HG03280 (cell line): Measurements from ENCODE around the gene LRRC28.
A peak's percentile ranks its signal among the peaks of the same experiment; 100 is the strongest.

Experiments used
- ATAC-seq: cut with Tn5 transposase; IDR thresholded peaks from one replicate; pipeline ENCODE4 v1.9.1; 2021; ENCODE audit warnings: mild to moderate bottlenecking, moderate library complexity; ENCODE audit not compliant: unreplicated experiment

Gene LRRC28

DNA sequence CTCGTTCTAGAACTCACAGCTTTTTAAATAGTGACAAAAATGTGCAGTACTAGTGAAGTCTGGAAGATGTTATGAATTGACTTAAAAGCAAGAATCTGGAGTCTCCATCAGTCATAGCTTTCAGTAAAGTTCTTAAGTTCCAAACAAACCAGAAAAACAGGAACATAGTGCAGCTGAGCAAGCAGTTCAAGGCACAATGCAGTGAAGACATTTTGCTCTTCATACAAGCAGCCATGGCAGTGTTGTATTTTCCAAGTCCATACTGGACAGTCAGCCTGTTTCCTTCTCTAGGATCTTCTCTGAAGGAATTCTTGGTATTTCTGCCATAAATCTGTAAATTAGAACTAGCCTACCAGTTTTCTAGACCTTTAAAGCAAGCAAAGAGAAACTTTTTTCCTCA lies 90.5 kb downstream of the LRRC28 start:
- ATAC-seq: no peak

DNA sequence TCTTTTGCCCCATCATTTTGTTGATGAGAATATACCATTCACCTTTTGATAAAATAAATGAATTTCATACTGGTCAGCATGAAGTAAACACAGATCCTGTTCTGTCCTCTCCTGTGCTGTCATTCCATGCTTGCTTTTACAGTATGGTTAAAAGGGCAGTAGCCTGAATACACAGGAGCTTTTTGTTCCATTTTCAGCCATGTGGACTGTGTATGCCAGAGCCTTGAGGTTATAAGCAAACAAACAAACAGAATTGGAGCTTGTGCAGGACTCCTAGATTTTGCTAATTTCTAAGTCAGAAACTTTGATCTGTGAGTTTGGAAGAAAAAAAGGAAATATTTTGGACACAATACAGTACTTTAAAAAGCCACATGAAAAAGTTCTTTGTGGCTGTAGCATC lies 91.9 kb downstream of the LRRC28 start:
- ATAC-seq: no peak

DNA sequence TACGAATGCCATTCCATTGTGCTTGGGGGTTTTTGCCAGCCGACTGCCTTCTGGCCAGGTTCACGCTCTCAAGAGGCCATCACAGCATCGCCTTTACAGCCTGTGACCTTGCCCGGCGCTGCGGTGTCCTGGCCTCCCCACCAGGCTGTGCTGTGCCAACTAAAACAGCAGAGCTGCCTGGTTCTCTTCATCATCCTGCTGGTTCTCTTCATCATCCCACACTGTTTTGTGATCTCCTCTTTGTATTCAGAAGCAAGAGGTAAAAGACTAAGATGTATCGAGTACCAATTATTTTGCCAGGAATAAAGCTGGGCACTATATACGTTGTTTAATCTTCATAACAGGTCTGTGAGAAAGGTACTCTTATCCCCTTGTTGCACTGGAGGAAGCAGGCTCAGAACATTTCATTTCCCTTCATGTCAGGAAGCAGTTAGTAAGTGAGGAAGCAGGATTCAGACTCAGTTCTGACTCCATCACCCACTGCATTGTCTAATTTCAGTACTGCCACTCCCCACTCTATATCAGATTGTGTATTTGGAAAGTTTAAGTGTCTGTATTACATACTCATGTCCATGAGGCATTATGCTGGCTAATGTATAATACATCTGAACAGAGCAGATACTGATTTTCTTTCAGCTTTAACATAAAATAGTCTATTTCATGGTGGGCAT lies 92.7 kb downstream of the LRRC28 start:
- no peak for ATAC-seq

DNA sequence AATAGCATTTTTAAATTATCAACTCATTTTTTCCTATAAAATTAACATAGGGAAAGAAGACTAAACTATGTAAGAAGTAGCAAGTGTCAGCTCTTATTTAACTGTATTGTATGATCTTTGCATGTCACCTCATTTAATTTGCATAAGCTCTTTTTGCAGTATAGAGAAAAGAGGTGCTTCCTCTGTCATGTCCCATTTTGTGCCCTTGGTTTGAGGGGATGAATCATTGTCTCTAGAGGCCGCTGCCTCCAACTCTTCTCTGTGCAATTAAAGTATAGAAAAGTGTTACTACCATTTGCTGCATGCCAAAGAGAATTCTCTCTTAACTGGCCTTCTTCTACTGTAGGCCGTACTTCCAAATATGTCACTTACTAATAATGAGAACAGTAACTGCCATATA lies 93.4 kb downstream of the LRRC28 start:
- ATAC-seq: no peak

DNA sequence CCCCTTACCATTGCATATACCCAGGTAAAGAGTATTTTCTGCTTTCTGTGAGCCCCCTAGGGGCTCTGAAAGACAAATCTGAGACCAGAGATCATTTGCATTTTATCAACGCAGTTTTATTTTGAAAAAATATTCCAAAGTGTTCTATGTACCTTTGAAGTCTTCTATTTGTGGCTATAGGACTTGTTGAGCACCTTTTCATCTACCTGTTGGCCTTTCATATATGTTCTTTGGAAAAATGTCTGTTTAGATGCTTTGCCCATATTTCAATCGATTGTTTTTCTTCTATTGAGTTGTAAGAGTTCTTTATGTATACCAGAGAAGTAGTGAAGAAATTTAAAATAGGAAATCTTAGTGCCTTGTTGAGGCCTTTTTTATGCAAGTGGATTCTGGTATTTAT lies 94.0 kb downstream of the LRRC28 start:
- no peak for ATAC-seq

DNA sequence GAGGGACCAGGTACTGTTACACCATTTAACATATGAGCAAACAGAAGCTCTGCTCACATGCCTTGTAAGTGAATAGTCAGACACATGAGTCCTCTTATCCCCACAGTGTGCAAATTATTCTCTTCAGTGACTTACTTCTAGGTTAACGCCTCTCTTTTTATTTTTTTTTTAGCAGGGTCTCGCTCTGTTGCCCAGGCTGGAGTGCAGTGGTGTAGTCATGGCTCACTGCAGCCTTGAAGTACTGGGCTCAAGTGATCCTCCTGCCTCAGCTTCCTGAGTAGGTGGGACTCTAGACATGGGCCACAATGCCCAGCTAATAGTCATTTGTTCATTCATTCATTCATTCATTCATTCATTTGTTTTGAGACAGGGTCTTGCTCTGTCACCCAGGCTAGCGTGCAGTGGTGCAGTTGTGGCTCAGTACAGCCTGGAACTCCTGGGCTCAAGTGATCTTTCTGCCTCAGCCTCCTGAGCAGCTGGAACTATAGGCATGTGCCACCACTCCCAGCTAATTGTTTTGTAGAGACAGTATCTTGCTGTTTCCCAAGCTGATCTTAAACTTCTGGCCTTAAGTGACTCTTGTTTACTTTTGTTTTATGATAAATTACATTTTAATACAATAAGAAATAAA lies 94.7 kb downstream of the LRRC28 start:
- no peak for ATAC-seq

DNA sequence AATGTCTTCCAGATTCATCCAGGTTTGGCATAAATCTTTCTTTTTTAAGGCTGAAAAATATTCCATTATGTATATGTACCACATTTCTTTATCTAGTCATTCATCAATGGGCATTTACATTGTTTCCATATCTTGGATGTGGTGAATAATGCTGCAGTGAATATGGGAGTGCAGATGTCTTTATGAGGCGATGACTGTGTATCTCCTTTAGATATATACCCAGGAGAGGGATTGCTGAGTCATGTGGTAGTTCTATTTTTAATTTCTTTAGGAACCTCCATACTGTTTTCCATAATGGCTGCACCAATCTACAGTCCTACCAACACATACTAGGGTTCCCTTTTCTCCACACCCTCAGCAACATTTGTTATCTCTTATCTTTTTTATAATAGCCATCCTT lies 96.3 kb downstream of the LRRC28 start:
- ATAC-seq: no peak

DNA sequence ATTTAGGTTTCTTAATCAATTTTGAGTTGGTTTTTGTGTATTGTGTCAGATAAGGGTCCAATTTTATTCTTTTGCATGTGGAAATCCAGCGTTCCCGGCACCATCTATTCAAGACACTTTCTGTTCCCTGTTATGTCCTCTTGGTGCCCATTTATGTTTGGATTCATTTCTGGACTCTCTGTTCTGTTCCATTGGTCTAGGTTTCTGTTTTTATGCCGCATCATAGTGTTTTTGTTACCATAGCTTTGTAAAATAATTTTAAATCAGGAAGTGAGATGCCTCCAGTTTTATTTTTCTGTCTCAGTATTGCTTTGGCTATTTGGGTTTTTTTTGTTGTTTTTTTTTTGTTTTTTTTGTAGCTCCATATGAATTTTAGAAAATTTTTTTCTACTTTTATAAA lies 97.1 kb downstream of the LRRC28 start:
- no peak for ATAC-seq

DNA sequence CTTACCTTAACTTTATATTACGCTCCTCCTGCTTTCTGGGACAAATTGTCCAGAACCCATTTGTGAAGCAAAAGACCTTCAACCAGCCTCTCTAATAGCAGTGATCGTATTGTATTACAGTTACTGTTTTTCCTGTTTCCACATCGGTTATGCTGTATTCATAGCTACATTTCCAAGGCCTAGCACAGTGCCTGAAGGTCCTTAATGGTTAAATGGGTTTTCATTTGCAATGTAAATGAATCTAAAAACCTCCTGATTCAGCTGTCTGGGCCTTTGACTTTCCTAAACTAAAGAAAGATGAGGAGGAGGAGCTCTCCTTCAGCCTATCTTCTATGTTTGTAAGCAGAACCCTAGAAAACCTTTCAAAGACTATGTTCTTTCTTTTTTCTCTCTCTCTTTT lies 99.1 kb downstream of the LRRC28 start:
- no peak for ATAC-seq

DNA sequence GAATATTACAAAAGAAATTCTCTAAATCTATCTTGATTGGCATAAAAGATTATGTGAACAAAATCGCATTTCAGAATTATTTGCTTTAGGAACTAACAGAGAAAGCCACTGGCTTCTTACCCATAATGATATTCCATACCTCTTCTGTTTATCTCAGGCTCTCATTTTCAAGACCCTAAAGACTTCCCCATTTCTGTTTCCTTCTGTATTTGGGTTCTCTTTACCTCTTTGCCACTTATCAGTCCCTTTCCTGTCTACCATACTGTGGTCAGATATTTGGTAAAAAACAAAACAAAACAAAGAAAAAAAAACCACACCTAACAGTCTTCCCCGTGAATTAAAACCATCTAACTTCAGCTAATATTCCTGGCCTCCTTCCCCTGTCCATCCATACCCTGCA lies 108.5 kb downstream of the LRRC28 start:
- ATAC-seq: no peak

DNA sequence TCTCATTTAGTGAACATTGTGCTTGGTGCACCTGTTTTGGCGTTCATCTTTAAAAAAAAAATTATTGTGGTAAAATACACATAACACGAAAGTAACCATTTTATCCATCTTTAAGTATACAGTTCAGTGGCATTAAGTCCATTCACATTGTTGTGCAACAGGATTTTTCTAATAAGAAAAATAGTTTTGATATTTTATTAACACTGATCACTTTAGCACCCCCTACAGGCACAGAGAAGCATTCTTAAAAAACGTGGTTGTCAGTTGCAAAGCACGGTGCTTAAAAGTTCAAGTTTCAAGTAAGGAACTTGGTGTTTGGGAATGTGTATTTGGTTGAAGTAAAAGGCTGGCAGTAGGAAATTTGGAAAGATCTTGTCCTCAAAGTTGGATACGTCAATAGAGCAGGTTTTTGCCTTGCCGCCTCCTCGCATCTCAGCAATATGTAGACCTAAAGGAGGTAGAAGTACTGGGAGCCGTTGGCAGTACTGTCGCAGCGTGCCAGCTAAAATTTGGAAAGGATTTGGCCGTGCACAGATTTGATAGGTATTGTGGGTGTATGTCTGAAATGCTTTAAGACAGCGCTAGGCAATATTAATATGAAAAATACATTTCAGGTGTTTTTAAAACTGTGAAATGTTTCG lies 110.4 kb downstream of the LRRC28 start:
- ATAC-seq: no peak

DNA sequence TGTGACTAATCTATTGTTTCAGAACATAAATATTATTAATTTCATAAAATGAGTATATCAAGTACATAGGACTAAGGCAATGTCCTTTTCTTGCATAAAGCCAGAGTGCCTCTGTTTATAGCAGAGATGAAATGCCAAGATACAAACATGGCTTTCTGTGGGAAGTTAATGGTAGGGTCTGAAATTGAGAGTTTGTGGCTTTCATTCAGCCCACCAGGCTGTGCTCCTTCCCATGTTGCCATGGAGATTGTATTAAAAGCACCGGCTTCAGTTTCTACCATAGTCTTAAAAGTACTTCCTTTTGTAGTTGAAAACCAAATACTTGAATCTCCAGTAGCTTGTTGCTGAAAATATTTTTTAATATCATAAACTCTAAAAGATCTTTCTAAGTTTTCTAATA lies 114.0 kb downstream of the LRRC28 start:
- ATAC-seq: peak; percentile 89

DNA sequence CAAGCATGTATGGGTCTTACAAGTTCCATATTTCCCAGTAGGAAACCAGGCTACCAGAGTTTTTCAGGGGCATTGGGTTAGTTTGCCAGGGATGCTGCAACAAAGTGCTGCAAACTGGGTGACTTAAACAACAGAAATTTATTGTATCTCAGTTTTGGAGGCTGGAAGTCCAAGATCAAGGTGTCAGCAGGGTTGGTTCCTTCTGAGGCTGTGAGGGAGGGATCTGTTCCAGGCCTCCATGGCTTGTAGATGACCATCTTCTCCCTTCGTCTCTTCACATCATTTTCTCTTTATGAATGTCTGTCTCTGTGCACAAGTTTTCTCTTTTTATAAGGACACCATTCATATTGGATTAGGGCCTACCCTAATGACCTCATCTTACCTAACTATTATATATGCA lies 114.7 kb downstream of the LRRC28 start:
- no peak for ATAC-seq

DNA sequence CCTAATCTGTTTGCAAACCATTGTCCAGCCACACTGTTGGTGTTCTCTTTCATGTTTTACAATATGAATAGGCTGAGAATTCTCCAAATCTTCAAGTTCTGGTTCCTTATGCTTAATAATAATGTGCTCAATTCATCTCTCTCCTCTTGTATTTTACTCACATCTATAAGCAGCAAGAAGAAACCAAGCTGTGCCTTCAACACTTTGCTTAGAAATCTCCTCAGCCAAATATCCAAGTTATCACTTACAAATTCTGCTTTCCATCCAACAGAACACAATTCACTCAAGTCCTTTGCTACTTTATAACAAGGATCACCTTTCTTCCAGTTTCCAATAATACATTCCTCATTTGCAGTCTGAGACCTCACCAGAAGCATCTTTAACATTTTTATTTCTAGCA lies 117.5 kb downstream of the LRRC28 start:
- ATAC-seq: no peak

DNA sequence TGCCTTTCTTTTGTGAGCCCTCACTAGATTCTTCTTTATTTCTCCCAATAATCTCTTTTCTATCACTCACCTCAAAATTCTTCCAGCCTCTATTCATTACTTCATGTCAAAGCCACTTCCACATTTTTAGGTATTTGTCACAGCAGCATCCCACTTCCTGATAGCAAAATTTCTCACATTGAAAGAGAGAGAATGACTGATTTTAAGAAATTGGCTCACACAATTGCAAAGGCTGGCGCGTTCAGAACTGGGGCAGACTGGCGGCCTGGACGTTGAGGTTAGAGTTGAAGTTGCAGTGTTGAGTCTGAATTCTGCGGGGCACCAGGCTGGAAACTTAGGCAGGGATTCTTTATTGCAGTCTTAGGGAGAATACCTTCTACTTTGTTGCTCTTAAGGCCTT lies 117.9 kb downstream of the LRRC28 start:
- ATAC-seq: no peak

DNA sequence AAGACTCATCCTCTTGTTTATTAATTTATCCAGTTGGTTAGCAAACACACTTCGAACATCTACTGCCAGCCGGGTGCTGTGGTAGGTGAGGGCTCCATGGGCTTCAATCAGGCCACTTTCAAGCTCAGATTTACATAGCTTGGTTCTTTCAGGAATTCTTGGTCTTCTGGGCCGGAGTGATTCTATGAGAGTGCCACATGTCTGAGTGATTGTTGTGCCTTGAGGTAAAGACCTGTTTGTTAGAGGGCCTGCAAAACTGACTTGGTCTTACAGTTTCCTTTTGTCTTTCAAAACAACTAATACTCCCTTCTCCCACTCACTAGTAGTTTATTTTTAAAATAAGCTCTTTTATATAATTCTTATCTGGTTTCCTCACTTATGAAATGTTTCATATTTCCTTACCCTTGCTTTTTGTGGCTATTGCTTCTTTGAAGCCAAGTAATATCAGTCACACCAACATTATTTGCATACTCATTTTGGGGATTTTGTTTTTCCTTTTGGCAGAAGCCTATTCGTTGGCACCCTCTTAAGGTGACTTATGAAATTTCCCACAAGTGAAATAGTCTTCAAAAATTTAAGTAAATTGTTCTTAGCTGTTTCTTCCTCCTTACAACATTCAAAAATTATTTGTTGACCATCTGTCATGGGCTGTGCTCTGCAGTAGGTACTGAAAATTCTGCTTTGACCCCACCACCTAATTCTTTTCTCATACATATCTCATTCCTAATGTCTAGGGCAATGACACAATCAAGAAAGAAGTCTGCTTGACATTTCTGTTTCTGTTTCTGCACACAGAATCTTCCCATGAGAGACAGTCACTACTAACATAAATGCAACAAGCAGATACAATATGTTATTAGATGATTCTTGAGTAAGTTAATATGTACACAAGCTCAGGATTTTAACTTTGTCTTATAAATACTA lies 120.2 kb downstream of the LRRC28 start:
- peak; percentile 77 for ATAC-seq

DNA sequence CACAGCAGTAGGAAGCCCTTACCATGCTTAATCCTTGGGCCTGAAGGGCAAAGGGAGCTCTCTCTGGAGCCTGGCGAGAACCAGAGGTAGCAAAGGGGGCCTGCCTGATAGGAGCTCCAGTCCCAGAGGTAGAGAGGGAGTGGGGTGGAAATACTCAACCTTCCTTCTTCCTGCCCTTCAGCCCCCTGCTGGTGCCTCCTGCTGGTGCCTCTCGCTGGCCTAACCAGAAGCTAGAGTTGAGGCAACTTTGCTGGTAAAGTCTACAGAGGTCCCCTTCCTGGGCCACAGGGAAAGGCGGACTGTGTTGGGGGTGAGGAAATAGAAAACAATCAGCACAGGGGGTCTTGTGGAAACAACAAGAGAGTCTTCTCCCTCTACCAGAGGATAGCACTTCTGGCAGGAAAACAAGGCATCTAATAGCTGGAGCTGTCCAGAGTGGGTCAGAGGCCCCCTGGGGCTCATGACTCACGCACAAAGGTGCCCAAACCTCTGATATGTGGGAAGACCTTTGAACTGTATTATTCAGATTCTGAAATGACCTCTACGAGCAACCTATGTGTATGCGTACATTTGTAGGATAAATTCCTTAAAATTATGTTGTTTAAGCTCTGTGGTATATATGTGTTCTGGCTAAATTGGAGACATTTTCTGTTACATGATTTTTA lies 133.9 kb downstream of the LRRC28 start:
- ATAC-seq: no peak

DNA sequence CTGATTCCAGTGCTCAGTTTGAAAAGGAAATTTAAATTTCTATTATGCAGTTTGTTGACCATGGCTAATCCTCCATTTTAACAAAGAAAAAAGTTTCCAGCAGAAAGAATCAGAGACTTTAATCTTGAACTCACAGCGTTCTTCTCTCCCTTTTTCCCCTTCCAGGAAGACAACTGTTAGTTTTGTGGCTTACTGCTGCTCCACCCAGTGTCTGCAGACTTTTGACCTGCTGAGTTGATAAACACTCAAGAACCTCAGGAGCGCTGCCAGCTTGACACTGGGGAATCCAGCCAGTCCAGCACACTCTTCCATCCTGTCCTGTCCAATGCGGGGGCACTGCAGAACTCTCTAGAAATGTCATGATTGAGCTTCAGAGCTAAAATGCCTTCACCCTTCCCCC lies 134.6 kb downstream of the LRRC28 start:
- no peak for ATAC-seq

DNA sequence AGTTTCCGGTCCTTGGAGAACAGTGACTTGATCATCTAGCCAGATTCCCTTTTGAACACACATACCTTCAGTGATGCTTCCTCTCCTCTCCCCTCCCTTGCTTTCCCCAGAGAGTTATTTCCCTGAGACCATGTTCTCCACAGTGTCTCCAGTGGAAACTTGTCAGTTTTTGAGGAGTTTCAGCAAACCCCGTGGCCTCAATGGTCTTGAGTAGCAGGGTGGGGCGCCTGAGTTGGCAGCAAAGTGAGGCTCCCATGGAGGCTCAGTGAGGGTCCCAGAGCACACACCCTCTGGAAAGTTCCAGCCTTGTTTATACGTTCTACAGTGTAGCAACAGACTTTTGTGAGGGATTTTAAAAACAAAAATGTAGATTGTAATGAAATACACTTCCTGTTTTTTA lies 135.1 kb downstream of the LRRC28 start:
- no peak for ATAC-seq

DNA sequence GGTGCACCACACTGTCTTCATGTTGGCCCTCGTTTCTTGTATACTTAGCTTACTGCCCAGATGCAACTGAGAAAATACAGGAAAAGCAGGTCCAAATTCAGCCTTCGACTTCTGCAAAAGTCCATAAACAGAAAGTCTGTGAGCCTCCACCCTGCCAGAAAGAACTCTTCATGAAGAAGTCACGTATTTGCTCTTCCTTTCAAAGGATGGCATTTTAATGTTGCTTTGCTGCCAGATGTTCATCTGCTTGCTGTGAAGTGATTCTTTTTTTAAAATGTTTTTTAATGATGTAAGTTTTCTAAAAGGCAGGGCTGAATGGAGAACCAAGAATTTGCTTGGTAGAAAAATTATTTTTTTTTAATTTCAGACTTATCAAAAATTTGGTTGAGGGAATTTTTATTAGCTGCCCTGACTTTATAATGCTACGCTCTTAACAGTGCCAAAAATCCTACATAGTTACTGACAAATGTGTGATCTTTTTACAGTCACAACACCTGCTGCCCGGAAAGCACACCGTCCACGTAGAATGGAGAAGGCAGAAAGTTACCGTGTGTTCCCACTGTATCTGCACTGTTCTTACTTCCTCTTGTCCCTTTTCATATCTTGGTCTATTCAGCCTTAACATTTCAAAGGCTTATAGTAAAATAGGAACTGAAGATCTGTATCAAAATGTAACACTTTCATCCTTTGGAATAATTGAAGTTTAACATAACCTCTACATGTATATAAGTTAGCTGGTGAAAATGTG lies 136.3 kb downstream of the LRRC28 start:
- no peak for ATAC-seq
